Measurements from ENCODE around the gene TMEM183A. TPM values are rescaled to one million over a fixed set of nuclear protein-coding genes. Genes with fewer than 3 reads are reported as not detected.
A peak's percentile ranks its signal among the peaks of the same experiment; 100 is the strongest.

The TMEM183A gene
- total RNA-seq, 1 donor from 2014 or later: 52.0 TPM

GRCh38 chr1:202968351-202968750, 38.8 kb upstream of the TMEM183A start:
- TF ChIP-seq, protein P1, sequence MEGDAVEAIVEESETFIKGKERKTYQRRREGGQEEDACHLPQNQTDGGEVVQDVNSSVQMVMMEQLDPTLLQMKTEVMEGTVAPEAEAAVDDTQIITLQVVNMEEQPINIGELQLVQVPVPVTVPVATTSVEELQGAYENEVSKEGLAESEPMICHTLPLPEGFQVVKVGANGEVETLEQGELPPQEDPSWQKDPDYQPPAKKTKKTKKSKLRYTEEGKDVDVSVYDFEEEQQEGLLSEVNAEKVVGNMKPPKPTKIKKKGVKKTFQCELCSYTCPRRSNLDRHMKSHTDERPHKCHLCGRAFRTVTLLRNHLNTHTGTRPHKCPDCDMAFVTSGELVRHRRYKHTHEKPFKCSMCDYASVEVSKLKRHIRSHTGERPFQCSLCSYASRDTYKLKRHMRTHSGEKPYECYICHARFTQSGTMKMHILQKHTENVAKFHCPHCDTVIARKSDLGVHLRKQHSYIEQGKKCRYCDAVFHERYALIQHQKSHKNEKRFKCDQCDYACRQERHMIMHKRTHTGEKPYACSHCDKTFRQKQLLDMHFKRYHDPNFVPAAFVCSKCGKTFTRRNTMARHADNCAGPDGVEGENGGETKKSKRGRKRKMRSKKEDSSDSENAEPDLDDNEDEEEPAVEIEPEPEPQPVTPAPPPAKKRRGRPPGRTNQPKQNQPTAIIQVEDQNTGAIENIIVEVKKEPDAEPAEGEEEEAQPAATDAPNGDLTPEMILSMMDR (IDR thresholded peaks at IDR 0.05): no peak
- Histone ChIP-seq H3K4me1 (peaks cover 32% of the 10 kb centered on the region), H3K9me3 (no peaks in the 10 kb centered on the region), H3K4me3 (peak overlapping the region; percentile 67), H3K36me3 (peaks cover 15% of the 10 kb centered on the region), H3K27ac (peak overlapping the region; percentile 85), H3K27me3 (ENCODE audit: low read depth) (no peaks in the 10 kb centered on the region)
- ATAC-seq (no peak), DNase-seq (no peak)
- intact Hi-C loops (cut with DNase I): no loop called here

DNA sequence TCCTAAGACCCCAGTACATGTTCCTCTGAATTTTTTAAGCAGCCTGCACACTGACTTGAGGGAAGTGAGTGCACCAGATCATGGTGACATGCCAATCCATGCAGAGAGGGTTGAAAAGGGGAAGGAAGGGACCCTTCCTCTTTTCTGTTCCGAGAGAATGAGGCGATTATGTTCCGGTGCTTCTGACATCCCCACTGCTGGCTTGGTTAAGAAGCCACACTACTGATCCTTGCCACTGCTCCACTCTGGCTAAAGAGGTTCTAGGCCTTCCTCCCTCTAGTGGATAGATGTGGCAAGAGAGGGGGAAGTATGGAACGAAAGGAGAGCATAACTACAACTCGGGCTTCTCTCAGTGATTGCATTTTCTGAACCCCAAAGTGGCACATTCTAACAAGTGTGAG, 38.3 kb upstream of the TMEM183A start:
- DNase-seq (peak; percentile 67), ATAC-seq (peak; percentile 68 to 79)
- no peaks in the 10 kb centered on the region for H3K9me3 ChIP-seq
- intact Hi-C loops (cut with DNase I): no loop called here
- H3K36me3 ChIP-seq: peaks cover 9% of the 10 kb centered on the region
- peak overlapping the region; percentile 85 for H3K27ac ChIP-seq
- H3K4me3 ChIP-seq: no peak overlapping the region
- H3K4me1 ChIP-seq: peaks cover 32% of the 10 kb centered on the region
- TF ChIP-seq, protein P1 (IDR thresholded peaks at IDR 0.05): peak; percentile 60
- no peaks in the 10 kb centered on the region for H3K27me3 ChIP-seq (ENCODE audit: low read depth)

DNA sequence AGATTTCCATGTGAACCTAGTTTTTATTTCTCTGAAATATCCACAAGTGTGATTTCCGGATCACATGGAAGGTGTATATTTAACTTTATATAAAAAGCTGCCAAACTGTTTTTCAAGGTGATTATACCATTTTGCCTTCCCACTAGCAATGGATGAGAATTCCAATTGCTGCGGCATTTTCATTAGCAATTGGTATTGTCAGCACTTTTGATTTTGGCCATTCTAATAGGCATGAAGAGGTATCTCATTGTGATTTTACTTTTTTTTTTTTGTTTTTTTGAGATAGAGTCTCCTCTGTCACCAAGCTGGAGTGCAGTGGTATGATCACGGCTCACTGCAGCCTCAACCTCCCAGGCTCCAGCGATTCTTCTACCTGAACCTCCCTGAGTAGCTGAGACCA, 35.1 kb upstream of the TMEM183A start:
- no peak overlapping the region for H3K27ac ChIP-seq
- TF ChIP-seq, protein P1 (IDR thresholded peaks at IDR 0.05): no peak
- H3K27me3 ChIP-seq (ENCODE audit: low read depth): no peaks in the 10 kb centered on the region
- no peak for ATAC-seq
- H3K36me3 ChIP-seq: no peaks in the 10 kb centered on the region
- no peak for DNase-seq
- no peak overlapping the region for H3K4me3 ChIP-seq
- H3K4me1 ChIP-seq: peaks cover 19% of the 10 kb centered on the region
- intact Hi-C loops (cut with DNase I): no loop called here
- H3K9me3 ChIP-seq: no peaks in the 10 kb centered on the region

DNA sequence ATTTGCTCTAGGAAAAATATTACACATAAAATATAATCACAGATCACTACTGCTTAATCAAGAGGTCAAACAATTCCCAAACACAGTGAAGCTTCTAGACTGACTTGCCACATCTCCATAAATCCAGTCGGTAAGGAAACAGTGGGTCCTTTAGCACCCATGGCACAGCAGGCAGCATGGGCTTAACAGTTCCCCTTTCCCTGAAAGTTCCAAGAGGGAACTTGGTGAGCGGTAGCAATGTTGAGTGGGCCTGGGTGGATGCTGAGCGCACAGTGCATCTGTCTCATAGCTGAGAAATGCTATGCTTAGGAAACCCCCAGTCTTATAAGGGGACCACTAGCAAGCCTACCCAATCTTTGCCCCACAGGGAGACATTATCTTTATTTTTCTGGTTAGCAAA, 32.3 kb upstream of the TMEM183A start:
- Histone ChIP-seq H3K27me3 (ENCODE audit: low read depth) (no peaks in the 10 kb centered on the region), H3K36me3 (no peaks in the 10 kb centered on the region), H3K4me1 (no peaks in the 10 kb centered on the region), H3K27ac (no peak overlapping the region), H3K9me3 (no peaks in the 10 kb centered on the region), H3K4me3 (no peak overlapping the region)
- intact Hi-C loops (cut with DNase I): no loop called here
- TF ChIP-seq, protein P1 (IDR thresholded peaks at IDR 0.05): no peak
- DNase-seq: no peak
- no peak for ATAC-seq

- no peaks in the 10 kb centered on the region for H3K36me3 ChIP-seq
- ATAC-seq: no peak
- no peaks in the 10 kb centered on the region for H3K9me3 ChIP-seq
- H3K4me1 ChIP-seq: no peaks in the 10 kb centered on the region
- TF ChIP-seq, protein P1 (IDR thresholded peaks at IDR 0.05): no peak
- H3K4me3 ChIP-seq: no peak overlapping the region
- no peaks in the 10 kb centered on the region for H3K27me3 ChIP-seq (ENCODE audit: low read depth)
- intact Hi-C loops (cut with DNase I): no loop called here
- no peak overlapping the region for H3K27ac ChIP-seq
- DNase-seq: no peak
These were observed 30.5 kb upstream of the TMEM183A start for GRCh38 chr1:202976633-202977032.

GRCh38 chr1:202979459-202979858, 27.7 kb upstream of the TMEM183A start:
- TF ChIP-seq, protein P1 (IDR thresholded peaks at IDR 0.05): no peak
- DNase-seq (no peak), ATAC-seq (no peak)
- intact Hi-C loops (cut with DNase I): no loop called here
- Histone ChIP-seq H3K27ac (no peak overlapping the region), H3K9me3 (no peaks in the 10 kb centered on the region), H3K4me3 (no peak overlapping the region), H3K27me3 (ENCODE audit: low read depth) (no peaks in the 10 kb centered on the region), H3K4me1 (no peaks in the 10 kb centered on the region), H3K36me3 (no peaks in the 10 kb centered on the region)

Data from lower lobe of right lung (tissue), 2 donors.